Measurements from ENCODE around the gene EIPR1.

- TF ChIP-seq TAF1 (IDR thresholded peaks at IDR 0.05; ENCODE audit: low read depth) = no peak
- TF ChIP-seq, protein P1, sequence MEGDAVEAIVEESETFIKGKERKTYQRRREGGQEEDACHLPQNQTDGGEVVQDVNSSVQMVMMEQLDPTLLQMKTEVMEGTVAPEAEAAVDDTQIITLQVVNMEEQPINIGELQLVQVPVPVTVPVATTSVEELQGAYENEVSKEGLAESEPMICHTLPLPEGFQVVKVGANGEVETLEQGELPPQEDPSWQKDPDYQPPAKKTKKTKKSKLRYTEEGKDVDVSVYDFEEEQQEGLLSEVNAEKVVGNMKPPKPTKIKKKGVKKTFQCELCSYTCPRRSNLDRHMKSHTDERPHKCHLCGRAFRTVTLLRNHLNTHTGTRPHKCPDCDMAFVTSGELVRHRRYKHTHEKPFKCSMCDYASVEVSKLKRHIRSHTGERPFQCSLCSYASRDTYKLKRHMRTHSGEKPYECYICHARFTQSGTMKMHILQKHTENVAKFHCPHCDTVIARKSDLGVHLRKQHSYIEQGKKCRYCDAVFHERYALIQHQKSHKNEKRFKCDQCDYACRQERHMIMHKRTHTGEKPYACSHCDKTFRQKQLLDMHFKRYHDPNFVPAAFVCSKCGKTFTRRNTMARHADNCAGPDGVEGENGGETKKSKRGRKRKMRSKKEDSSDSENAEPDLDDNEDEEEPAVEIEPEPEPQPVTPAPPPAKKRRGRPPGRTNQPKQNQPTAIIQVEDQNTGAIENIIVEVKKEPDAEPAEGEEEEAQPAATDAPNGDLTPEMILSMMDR (IDR thresholded peaks at IDR 0.05; ENCODE audit: poor library complexity, severe bottlenecking) = no peak
Observed at GRCh38 chr2:3236300-3237045, 141.1 kb downstream of the EIPR1 start.

Measured in neural cell (in vitro differentiated cells).